ENCODE measurements around the gene ASIP. TPM values are rescaled to one million over a fixed set of nuclear protein-coding genes. Genes with fewer than 3 reads are reported as not detected.

The ASIP gene
- total RNA-seq, 3 donors from 2014 or later = not detected

DNA sequence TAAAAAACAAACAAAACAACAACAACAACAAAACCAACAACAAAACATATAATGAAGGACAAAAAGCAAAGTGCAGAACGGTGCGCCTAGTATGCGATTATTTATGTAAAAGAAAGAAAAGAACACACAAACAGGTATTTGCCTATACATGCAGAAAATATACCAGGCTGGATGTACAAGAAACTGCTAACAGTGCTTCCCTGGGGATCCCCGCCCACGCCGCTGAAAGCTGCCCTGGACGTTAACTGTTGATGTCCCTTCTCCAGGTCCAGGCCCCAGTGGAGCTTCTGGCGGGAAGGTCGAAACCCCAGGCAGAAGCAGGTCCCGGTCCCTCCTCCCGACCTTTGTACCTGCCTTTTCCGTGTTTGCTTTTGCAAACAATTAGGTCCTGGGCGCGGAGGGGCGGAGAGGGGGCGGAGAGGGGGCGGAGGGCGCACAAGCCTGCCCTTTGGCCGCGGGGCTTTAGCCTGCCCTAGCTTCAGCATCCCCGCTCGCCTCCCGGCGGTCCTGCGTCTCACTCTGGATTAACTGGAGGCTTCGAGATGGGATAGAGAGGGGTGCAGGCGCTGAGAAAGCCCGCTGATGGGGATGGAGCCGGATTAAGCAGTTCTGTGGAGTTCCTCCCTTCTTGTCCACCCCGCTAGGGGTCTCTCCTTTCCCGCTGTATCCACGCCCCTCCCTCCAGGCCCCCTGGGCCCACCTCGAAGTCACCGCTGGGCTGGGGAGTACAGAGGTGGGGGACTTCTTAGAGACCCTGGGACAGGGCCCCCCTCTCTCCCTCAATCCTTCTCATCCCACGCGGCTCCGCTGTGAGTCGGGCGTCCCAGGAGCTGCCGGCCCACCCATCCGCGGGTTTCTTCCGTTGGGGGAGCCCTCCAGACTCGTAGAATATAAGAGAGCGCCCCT, 70.1 kb downstream of the ASIP start:
- intact Hi-C loops (cut with DNase I, micrococcal nuclease) = loop anchor here in 1 of 2 donors (10.0 kb wide), 1 partner anchor 73 kb away; no protein-coding TSS in a partner anchor
- Histone ChIP-seq H3K4me1 (ENCODE audit: low read depth) (peaks cover 22% of the 10 kb centered on the region), H3K9me3 (no peaks in the 10 kb centered on the region), H3K36me3 (ENCODE audit: low read depth) (no peaks in the 10 kb centered on the region), H3K4me3 (no peak overlapping the region)
- ATAC-seq (peak; percentile 83), DNase-seq (peak; percentile 87 to 91 (median 87))
- TF ChIP-seq, protein P1, sequence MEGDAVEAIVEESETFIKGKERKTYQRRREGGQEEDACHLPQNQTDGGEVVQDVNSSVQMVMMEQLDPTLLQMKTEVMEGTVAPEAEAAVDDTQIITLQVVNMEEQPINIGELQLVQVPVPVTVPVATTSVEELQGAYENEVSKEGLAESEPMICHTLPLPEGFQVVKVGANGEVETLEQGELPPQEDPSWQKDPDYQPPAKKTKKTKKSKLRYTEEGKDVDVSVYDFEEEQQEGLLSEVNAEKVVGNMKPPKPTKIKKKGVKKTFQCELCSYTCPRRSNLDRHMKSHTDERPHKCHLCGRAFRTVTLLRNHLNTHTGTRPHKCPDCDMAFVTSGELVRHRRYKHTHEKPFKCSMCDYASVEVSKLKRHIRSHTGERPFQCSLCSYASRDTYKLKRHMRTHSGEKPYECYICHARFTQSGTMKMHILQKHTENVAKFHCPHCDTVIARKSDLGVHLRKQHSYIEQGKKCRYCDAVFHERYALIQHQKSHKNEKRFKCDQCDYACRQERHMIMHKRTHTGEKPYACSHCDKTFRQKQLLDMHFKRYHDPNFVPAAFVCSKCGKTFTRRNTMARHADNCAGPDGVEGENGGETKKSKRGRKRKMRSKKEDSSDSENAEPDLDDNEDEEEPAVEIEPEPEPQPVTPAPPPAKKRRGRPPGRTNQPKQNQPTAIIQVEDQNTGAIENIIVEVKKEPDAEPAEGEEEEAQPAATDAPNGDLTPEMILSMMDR (IDR thresholded peaks at IDR 0.05) = no peak

- DNase-seq = peak; percentile 34 to 57 (median 55)
- peak; percentile 27 for ATAC-seq
- H3K4me3 ChIP-seq = no peak overlapping the region
- H3K36me3 ChIP-seq (ENCODE audit: low read depth) = no peaks in the 10 kb centered on the region
- TF ChIP-seq, protein P1 (IDR thresholded peaks at IDR 0.05) = no peak
- H3K4me1 ChIP-seq (ENCODE audit: low read depth) = peaks cover 22% of the 10 kb centered on the region
- intact Hi-C loops (cut with DNase I, micrococcal nuclease) = loop anchor here in 1 of 2 donors (10.0 kb wide), 1 partner anchor 73 kb away; no protein-coding TSS in a partner anchor
- H3K9me3 ChIP-seq = no peaks in the 10 kb centered on the region
Observed at GRCh38 chr20:34312024-34312460, 70.8 kb downstream of the ASIP start.

- H3K4me1 ChIP-seq (ENCODE audit: low read depth) = peaks cover 22% of the 10 kb centered on the region
- H3K36me3 ChIP-seq (ENCODE audit: low read depth) = no peaks in the 10 kb centered on the region
- intact Hi-C loops (cut with DNase I, micrococcal nuclease) = loop anchor here in 1 of 2 donors (10.0 kb wide), 1 partner anchor 72 kb away; no protein-coding TSS in a partner anchor
- peak; percentile 92 for ATAC-seq
- DNase-seq = peak; percentile 86 to 94 (median 93)
- TF ChIP-seq, protein P1 (IDR thresholded peaks at IDR 0.05) = peak; percentile 95
- no peak overlapping the region for H3K4me3 ChIP-seq
- H3K9me3 ChIP-seq = no peaks in the 10 kb centered on the region
Observed at GRCh38 chr20:34312544-34313217, 71.5 kb downstream of the ASIP start.

GRCh38 chr20:34315236-34315635, 74.0 kb downstream of the ASIP start:
- DNase-seq = no peak
- intact Hi-C loops (cut with DNase I, micrococcal nuclease) = loop anchor here in 1 of 2 donors (10.0 kb wide), 1 partner anchor 70 kb away; no protein-coding TSS in a partner anchor
- peaks cover 18% of the 10 kb centered on the region for H3K4me1 ChIP-seq (ENCODE audit: low read depth)
- H3K9me3 ChIP-seq = no peaks in the 10 kb centered on the region
- ATAC-seq = no peak
- no peaks in the 10 kb centered on the region for H3K36me3 ChIP-seq (ENCODE audit: low read depth)
- no peak overlapping the region for H3K4me3 ChIP-seq
- TF ChIP-seq, protein P1 (IDR thresholded peaks at IDR 0.05) = no peak

DNA sequence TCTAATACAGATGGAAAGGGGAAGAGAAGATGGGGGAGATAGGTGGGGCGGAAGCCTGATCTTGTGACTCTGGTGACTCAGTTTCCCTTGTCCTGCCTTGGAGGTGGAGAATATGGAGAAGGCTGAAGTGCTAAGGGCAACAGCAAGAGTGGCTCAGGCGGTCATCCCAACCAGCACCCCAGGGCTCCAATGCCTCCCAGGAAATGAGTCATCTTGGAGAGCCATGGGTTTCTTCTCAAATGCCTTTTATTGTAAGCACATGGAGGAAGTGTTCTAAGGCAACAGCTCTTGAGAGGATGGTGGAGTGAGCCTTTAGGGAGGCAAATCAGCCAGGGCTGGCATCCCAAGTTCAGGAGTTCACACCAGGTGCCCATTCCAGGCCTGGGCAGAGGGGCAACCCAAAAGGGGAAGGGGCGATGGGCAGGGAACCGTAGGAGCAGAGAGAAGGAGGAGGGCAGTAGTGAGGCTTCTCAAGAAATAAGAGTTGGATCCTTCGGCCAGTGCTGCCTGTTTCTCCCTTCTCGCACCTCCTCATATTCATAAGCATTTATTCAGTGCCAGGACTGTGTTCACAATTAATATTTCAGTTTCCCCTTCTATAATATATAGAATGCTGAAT, 75.1 kb downstream of the ASIP start:
- Histone ChIP-seq H3K9me3 (no peaks in the 10 kb centered on the region), H3K36me3 (ENCODE audit: low read depth) (no peaks in the 10 kb centered on the region), H3K4me3 (no peak overlapping the region), H3K4me1 (ENCODE audit: low read depth) (peaks cover 16% of the 10 kb centered on the region)
- DNase-seq (no peak), ATAC-seq (no peak)
- TF ChIP-seq, protein P1 (IDR thresholded peaks at IDR 0.05) = no peak
- intact Hi-C loops (cut with DNase I, micrococcal nuclease) = loop anchor here in 1 of 2 donors (10.0 kb wide), 1 partner anchor 68 kb away; no protein-coding TSS in a partner anchor

Data from mucosa of descending colon (tissue), 3 donors.